NCI-H1417 (cell line): Measurements from ENCODE around the gene RPL10.

Source experiments
- DNase-seq, 3 experiments: peaks; one replicate each; lab custom pipeline; 2025; lab: John Stamatoyannopoulos, UW

The RPL10 gene

GRCh38 chrX:154449618-154450017 is 51.4 kb downstream of the RPL10 start:
- DNase-seq: no peak

- no peak for DNase-seq
Measured at GRCh38 chrX:154450312-154450711, 52.1 kb downstream of the RPL10 start.
